HG02981 (cell line): Measurements from ENCODE around the gene NDUFB2.
"Not testable (repeated sequence)": the region's sequence is repeated elsewhere in the genome, so short reads cannot be mapped to it uniquely, and the experiment has no call there.

Source experiments
- ATAC-seq: cut with Tn5 transposase; IDR thresholded peaks from one replicate; pipeline ENCODE4 v1.9.1; 2021; ENCODE audit warnings: mild to moderate bottlenecking, moderate library complexity; ENCODE audit not compliant: unreplicated experiment

NDUFB2 gene

DNA sequence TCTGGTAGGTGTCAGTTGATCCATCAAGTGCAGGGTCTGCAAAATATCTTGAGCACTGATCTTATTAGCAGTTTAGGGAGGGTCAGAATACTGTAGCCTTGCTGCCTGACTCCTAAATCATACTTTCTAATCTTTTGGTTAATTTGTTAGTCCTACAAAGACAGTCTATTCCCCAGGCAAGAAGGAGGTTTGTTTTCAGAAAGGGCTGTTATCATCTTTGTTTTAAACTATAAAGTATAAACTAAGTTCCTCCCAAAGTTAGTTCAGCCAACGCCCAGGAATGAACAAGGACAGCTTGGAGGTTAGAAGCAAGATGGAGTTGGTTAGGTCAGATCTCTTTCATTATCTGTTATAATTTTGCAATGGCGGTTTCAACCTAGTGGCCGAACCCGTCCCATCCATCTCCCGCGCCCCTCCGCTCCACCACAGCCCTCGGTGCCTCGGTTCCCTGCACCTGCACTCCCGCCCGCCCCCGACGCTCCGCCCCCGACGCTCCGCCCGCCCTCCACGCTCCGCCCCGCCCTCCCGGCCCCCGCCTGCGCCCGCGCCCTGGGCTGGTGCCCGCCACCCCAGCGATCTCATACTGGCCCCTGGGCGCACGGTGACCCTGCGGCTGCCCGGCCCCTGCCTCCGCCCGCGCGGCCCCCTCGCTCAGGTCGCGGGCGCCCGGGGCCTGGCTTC is 24.0 kb upstream of the NDUFB2 start, which contains the start of gene ADCK2:
ADCK2 (plus strand) TSS at position 564 of the 681 bp plus-strand sequence. CDS start 386 bp downstream, outside the sequence.
- ATAC-seq = peak; percentile 42

DNA sequence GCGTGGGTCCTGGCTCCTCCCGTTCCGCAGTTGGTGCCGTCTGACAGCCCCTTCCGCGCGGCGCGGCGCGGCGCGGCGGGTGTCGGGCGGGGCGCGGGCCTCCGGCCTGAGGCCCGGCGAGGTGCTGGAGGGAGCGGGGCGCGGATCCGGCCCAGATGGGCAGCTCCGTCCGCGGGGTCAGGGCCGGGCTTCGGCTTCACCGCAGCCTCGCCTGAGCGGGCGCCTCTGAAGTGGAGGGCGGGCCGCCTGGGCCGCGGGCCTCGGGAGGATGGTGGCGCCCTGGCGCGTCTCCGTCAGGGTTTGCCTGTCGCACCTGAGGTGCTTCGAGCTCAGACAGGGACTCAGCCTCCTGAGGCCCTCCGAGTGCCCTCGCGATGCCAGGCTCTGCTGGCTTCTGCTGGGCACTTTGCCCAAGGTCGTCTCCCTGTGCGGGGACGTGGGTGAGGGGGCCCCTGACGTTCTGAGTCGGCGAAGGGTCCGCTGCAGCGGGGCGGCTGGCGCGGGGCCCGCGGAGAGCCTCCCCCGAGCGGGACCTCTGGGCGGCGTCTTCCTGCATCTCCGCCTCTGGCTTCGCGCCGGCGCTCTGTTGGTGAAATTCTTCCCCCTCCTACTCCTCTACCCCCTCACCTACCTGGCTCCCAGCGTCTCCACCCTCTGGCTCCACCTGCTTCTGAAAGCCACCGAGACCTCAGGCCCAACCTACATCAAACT is 23.3 kb upstream of the NDUFB2 start:
- ATAC-seq = peak; percentile 40

DNA sequence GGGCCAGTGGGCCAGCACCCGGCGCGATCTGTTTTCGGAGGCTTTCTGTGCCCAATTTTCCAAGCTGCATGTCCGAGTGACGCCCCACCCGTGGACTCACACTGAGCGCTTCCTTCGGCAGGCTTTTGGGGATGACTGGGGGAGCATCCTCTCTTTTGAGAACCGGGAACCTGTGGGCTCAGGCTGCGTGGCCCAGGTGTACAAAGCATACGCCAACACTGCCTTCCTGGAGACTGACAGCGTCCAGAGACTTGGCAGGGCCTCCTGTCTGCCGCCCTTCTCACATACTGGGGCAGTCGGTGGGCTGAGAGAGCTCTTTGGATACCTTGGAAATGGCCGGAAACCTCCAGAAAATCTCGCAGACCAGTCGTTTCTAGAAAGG is 22.7 kb upstream of the NDUFB2 start:
- no peak for ATAC-seq

DNA sequence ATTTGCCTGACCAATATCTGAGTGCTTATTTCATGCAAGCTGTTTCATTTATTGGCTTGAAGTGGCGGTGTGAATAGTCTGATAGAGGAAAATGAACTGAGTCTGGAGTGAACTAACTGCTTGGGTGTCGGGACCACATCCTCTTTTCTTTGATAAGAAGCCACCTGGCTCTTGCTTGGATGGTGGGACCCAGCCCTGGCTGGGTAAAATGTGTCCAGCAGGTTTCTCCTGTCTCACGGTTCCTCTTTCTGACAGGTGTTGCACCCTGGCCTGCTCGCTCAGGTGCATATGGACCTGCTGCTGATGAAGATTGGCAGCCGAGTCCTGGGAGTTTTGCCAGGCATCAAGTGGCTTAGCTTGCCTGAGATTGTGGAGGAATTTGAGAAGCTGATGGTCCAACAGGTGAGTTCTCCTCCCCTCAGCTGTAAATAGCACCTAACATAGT is 22.1 kb upstream of the NDUFB2 start:
- peak; percentile 35 for ATAC-seq

DNA sequence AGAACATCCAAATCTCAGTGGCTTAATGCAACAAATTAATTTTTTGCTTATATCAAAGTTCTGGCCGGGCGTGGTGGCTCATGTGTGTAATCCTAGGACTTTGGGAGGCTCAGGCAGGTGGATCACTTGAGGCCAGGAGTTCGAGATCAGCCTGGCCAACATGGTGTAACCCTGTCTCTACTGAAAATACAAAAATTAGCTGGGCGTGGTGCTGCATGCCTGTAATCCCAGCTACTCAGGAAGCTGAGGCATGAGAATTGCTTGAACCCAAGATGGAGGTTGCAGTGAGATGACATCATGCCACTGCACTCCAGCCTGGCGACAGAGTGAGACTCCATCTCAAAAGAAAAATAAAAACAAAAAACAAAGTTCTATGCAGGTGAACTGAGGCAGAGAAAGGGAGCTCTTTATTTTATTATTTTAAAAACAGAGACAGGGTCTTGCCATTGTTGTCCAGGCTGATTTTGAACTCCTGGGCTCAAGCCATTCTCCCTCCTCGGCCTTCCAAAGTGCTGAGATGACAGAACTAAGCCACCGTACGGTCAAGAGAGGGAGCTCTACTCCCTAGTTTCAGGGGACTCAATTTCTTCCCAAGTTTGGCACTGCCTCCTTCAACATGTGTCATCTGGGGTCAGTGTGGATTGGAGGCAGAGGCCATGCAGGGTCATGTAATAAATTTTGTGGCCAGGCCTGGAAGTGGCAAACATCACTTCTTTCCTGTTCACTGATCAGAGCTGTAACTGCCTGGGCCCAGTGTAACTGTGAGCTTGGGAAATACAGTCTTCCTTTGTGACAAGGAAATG is 21.4 kb upstream of the NDUFB2 start:
- no peak for ATAC-seq

DNA sequence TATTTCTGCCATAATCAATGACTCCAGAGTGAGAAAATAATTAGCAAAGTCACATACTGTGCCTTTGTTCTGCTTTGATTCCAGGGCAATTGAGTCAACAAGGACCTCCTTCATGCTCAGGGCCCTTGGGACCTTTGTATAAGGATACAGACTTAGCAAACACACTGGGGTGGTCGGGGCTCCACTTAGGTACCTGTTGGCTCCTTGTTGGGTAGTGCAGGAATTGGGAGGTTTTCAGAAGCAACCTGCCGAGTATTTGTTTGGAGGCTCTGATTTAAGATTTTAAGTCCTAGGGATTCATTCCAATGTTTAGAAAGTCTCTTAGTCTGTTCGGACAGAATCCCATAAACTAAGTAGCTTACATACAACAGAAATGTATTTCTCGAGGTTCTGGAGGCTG is 20.8 kb upstream of the NDUFB2 start:
- no peak for ATAC-seq

DNA sequence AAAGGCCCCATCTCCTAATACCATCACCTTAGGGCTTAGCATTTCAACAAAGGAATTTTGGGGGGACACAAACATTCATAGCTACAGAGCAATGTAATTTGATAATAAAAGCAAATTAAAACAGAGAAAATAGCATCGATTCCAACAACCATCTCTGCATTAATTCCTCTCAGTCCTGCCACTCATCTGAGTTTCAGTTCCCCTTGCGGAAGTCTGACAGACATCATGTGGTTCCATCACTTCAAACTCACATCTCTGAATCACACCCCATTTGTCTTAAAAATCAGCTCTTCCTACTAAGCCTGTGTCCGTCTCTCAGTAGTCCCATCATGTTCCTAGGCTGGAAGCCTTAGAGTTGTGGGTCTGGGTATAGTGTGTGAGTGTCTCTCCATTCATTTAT is 20.2 kb upstream of the NDUFB2 start:
- ATAC-seq = peak; percentile 47

DNA sequence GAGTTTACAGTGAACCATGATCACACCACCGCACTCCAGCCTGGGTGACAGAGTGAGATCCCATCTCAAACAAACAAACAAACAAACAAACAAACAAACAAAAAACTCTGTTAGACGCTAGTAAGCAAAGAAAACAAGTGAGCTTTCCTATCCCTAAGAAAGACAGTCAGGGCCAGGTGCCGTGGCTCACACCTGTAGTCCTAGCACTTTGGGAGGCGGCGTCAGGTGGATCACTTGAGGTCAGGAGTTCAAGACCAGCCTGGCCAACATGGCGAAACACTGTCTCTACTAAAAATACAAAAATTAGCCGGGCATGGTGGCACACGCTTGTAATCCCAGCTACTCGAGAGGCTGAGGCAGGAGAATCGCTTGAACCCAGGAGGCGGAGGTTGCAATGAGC is 19.6 kb upstream of the NDUFB2 start:
- ATAC-seq = not testable (repeated sequence)

DNA sequence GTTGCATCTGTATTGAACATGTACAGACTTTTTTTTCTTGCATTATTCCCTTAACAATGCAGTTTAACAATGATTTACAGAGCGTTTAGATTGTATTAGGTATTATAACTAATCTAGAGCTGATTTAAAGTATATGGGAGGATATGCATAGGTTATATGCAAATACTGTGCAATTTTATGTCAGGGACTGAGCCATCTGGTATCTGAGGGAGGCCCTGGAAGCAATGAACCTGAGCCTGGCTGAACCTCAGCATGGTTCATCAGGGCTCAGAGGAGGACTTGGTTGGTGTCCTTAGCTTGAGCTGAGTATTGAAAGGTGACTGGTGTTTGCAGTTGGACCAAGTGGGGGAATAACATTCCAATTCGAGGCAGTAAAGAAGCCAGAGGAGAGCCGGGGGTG is 19.0 kb upstream of the NDUFB2 start:
- no peak for ATAC-seq

DNA sequence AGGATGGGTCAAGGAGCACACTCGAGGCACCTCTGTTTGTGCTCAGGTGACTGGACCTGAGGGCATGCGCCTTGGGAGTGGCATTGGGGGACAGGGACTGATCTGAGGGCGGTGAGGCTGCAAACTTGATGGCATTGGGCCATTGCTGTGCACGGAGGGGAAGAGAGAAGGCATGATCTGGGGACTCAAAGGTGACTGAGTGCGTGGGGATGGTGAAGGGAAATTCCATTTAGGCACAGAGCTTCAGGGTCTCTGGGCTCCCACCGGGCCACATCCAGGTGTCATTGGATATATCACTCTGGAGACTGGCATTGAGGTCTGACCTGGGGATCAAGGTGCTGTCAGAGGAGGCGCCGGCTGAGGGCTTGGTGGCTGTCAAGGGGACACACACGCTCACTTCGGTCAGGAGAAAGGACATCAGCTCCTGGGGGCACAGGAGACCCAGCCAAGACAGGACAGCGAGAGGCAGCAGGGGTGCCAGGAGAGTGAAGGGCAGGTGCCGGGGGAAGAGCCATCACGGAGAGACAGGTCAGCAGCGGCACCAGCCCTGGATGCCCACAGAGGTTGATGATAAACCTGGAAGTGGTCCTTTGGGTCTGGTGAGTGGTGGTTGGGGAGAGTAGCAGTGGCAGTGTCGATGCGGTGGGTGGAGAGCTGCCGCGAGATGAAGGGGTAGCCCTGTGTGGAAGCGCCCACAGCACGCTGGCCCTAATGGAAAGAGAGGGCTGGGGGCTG is 18.3 kb upstream of the NDUFB2 start:
- no peak for ATAC-seq

DNA sequence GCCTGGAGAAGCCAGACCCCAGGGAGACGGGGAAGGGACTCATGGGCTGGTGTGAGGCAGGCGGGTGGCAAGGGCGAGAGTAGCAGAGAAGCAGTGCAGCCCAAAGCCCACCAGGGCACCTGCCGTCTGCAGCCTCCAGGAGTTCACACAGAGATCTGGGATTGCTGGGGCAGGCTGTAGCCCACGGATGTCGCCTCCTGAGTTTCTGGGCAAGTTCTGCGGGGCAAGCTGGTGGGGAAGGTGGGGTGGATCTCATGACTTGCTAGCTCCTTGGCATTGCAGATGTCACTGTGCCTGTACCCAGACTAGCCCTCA is 17.7 kb upstream of the NDUFB2 start:
- no peak for ATAC-seq

DNA sequence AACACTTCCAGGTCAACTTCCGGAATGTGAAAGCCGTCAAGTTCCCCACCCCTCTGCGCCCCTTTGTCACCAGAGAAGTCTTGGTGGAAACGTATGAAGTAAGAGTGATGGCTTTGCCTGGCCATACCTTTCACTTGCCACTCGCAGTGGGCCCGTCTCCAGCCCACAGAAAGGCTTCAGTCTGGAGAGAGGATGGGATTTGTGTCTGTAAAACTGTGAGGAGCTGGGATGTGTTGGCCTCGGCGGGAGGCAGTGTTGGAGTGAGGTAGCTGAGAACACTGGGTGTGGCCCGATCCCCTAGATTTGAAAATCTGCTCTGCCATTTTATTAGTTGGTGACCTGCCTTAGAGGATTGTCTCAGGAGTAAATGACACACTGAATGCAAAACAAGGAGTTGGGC is 17.3 kb upstream of the NDUFB2 start:
- ATAC-seq = no peak

DNA sequence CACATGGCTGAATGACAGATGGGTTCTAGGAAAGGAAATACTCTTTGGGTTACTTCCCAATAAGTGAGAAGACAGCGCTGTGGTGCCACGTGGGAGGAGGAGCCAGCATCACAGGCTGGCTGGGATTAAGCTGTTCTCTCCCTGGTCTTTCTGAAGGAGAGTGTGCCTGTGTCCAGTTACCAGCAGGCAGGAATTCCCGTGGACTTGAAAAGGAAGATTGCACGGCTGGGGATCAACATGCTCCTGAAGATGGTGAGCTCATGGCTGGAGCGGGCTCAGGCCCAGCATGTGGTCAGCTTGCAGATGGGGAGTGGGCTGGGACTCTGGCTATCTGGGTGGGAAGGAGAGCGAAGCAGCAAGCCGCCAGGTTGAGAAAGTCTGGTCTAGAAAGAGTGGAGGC is 15.6 kb upstream of the NDUFB2 start:
- no peak for ATAC-seq

DNA sequence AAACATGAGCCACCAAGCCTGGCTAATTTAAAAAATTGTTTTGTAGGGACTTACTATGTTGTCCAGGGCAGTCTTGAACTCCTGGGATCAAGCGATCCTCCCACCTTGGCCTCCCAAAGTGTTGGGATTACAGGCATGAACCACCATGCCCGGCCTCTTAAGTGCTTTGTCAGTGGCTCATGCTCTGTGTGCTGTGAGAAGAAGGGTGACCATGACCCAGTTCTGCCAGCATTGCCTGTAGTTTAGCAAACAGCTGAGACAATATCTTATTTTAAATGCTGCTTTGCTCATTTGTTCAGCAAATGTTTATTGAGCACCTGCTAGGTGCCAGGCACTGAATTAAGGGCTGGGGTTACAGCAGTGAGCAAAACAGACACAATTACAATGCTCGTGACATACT is 14.7 kb upstream of the NDUFB2 start:
- no peak for ATAC-seq

DNA sequence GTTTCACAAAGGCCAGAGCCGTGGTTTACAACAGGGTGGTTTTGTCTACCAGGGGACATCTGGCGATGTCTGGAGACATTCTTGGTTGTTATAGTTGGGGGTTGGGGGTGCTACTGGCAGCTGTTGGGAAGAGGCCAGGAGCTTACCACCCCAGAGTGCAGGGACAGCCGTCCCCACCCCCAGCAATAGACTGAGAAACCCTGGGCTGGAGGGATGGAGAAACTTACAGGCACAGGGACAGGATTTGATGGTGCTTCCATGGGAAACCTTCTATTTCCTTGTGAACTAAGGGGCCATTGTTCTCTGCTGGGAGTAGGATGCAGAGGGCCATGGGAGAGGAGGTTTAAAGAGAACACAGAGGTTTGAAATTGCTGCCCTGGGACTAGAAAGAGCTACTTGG is 12.9 kb upstream of the NDUFB2 start:
- no peak for ATAC-seq

DNA sequence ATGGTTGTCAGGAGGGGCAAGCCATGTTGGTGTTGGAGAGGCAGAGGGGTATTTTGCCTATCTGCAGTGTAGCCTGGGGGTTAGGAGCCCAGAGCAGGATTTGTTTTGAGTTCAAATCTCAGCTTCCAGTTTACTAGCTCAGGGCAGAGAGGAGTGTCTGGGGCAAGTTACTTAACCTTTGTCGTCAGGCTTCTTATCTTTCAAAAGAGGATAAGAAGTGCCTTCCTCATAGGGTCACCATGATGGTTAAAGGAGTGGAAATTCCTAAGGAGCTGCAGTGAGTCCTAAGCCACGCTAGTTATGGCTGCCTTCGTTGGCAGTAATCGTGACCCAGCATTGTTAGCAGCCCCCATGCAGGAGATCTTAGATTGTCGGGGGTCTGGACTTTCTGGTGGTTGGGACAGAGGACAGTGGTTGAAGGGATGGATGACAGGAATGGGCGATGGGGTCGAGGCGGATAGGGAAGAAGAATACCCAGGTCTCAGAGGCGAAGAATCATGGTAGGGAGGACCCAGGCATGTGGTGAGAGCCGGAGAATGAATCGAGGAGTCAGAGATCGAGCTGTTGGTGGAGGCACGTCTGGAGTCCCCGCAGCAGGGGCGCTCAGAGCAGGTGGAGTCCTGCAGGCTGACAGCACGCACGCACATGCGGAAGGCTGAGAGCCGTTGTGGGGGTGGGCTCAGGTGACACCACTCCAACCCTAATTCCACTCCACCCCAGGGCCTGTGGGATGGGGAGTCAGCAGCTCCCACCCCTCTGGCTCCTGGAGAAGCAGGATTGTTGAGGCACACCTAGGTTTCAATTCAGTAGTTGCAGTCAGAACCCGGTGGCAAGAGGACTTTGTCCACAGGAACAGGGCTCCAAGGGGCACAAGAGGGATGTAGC is 12.2 kb upstream of the NDUFB2 start:
- no peak for ATAC-seq

DNA sequence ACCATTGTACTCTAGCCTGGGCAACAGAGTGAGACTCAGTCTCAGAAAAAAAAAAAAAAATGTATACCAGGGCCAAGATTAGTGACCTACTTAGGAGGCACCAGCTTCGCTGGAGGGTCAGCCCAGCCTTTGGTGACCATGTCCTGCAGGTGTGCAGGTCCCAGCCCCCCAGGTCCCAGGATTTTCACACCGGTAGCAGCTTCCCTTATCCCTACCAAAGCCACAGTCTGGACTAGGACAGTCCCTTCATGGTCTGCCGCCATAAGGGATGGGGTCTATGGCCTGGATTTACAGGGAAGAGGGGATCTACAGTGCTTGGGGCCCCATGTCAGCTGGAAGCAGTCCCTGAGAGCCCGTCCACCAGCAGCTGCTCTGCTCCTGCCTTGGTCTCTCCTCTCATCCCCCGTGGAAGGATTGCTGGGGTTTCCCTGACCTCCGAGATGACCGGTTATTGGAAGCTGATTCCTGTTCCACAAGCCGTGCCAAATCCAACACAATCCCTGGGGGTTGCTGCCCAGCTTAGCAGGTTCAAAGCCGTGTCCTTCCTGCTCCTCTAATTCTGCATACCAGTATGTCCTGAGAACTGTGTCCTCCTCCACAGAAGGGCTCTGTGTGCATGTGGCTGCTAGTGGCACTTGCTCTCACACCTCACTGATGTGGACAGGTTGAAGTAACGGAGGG is 11.0 kb upstream of the NDUFB2 start:
- ATAC-seq = no peak

DNA sequence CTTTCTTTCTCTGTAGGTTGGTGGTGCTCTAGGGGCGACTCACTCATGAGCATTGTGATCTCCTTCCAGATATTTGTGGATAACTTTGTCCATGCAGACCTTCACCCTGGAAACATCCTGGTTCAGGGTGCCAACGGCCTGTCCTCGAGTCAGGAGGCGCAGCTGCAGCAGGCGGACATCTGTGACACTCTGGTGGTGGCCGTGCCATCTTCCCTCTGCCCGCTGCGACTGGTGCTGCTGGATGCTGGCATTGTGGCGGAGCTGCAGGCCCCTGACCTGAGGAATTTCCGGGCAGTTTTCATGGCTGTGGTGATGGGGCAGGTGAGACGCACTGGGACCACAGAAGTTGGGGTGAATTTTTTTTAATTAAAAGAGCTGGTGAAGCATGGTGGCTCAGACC is 9.6 kb upstream of the NDUFB2 start:
- ATAC-seq = no peak

DNA sequence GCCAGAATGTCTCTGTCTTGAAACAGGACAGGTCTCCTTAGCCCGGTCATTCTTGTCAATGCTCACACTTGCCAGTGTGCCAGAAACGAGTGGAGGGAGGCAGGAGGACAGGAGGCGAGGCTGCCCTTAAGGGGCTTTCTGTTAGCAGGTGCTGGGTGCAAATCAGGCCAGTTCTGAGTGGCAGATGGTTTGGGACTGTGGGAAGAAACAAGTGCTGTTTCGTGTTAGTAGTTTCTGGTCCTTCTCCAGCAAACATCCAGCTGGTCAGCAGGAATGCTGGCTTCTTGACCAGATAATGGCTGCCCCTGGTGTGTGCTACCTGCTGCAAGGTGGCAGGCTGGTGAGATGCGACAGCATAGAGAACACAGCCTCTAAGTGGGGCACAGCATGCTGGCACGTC is 8.2 kb upstream of the NDUFB2 start:
- ATAC-seq = no peak
